K562 (cell line): Measurements from ENCODE around the gene SERPINA9. TPM values are rescaled to one million over a fixed set of nuclear protein-coding genes. Genes with fewer than 3 reads are reported as not detected.

ENCODE experiments used
- ATAC-seq: fragments of 200-7000 bp; cut with Tn5 transposase; 3 replicates; pipeline ENCODE4 v1.9.1; 2020; ENCODE audit warnings: moderate library complexity
- BruUV-seq: library from RNA; stranded (reverse); fragments of 400-500 nt; replicated peaks from 2 replicates; lab custom pipeline; 2021; lab: Mats Ljungman, UMichigan
- CTCF ChIA-PET: fragments of 300-600 bp; formaldehyde crosslinking; extraction: SDS; loops from one replicate; lab custom pipeline; 2021; ENCODE audit warnings: low intra/inter-chr PET ratio; lab: Yijun Ruan, JAX
- POLR2A ChIA-PET: fragments of 300-600, 350-650 bp; sonication (Branson Sonifier 250); formaldehyde crosslinking; extraction: SDS; loops from one replicate; lab custom pipeline; 2021; ENCODE audit warnings: antibody characterized with exemption, inconsistent platforms; lab: Yijun Ruan, JAX
- DNase-seq, 4 experiments: peaks; one replicate each; pipeline versions ENCODE4 v3.0.0 to v3.0.0-alpha.2; 2011 to 2018; ENCODE audit warnings: low spot score in 3 of 4, mixed read lengths in 3 of 4; ENCODE audit errors: extremely low read depth in 1 of 4
- FAIRE-seq: peaks from 2 replicates; lab custom pipeline; 2011; peaks lifted over from hg19 to GRCh38; lab: Jason Lieb, UNC
- H2AFZ ChIP-seq: 2 replicates; pipeline ENCODE4 v1.6.0; 2011; ENCODE audit warnings: low read depth, low read length, control low read depth, inconsistent platforms
- H3K27ac ChIP-seq: fragments of 200-600 bp; 3 replicates; pipeline ENCODE4 v1.8.0; 2011; ENCODE audit warnings: low read depth, mild to moderate bottlenecking, control low read depth, inconsistent platforms, low read length, moderate library complexity, mixed read lengths; ENCODE audit errors: extremely low read depth
- H3K27me3 ChIP-seq, 2 experiments: fragments of 300-600 bp in 1 of 2; 2 replicates in 1 of 2; 3 replicates in 1 of 2; pipeline versions ENCODE4 v1.6.0 to v1.8.0; 2011; ENCODE audit warnings: inconsistent platforms in 2 of 2, low read length in 2 of 2, mild to moderate bottlenecking in 1 of 2, mixed read lengths in 1 of 2, moderate library complexity in 1 of 2; ENCODE audit not compliant: control insufficient read depth in 2 of 2, insufficient read depth in 2 of 2
- H3K36me3 ChIP-seq: fragments of 300-600 bp; 3 replicates; pipeline ENCODE4 v1.8.0; 2011; ENCODE audit warnings: mild to moderate bottlenecking, low read length, inconsistent platforms; ENCODE audit not compliant: control insufficient read depth, insufficient read depth
- H3K4me1 ChIP-seq, 2 experiments: fragments of 200-600 bp in 1 of 2; replicated peaks in 1 of 2; 2 replicates in 1 of 2; 3 replicates in 1 of 2; pipeline versions ENCODE4 v1.5.1 to v1.8.0; 2011; ENCODE audit warnings: inconsistent platforms in 2 of 2, low read length in 2 of 2, mild to moderate bottlenecking in 1 of 2, mixed read lengths in 1 of 2, moderate library complexity in 1 of 2; ENCODE audit not compliant: control insufficient read depth in 2 of 2, insufficient read depth in 2 of 2
- H3K4me2 ChIP-seq: 2 replicates; pipeline ENCODE4 v1.6.1; 2011; ENCODE audit warnings: low read length, control low read depth, inconsistent platforms, mixed read lengths; ENCODE audit not compliant: insufficient read depth
- H3K4me3 ChIP-seq: fragments of 200-600 bp; sonication (generic), shearing (Covaris generic); 2 replicates; pipeline ENCODE4 v1.5.1; 2016; ENCODE audit warnings: control low read depth, inconsistent platforms
- H3K79me2 ChIP-seq: fragments of 200-600 bp; 3 replicates; pipeline ENCODE4 v1.8.0; 2011; ENCODE audit warnings: low read length, inconsistent platforms; ENCODE audit not compliant: control insufficient read depth, insufficient read depth
- H3K9ac ChIP-seq, 2 experiments: 2 replicates each; pipeline versions ENCODE4 v1.6.0 to v1.6.1; 2011; ENCODE audit warnings: low read depth in 2 of 2, low read length in 2 of 2, control low read depth in 1 of 2, inconsistent platforms in 1 of 2, mild to moderate bottlenecking in 1 of 2, mixed read lengths in 1 of 2; ENCODE audit not compliant: insufficient read depth in 1 of 2
- H3K9me1 ChIP-seq: one replicate; pipeline ENCODE4 v1.6.0; 2011; ENCODE audit warnings: inconsistent platforms, mild to moderate bottlenecking, low read length, moderate library complexity; ENCODE audit not compliant: control insufficient read depth, insufficient read depth
- H3K9me3 ChIP-seq: replicated peaks from 2 replicates; pipeline ENCODE4 v1.5.1; 2011; ENCODE audit warnings: low read depth, low read length, inconsistent platforms; ENCODE audit not compliant: control insufficient read depth, insufficient read depth
- H4K20me1 ChIP-seq: replicated peaks from 2 replicates; pipeline ENCODE4 v1.6.1; 2011; ENCODE audit warnings: low read length, inconsistent platforms, mixed read lengths; ENCODE audit not compliant: control insufficient read depth, insufficient read depth
- DDX20 ChIP-seq: fragments of 450-650 bp; IDR thresholded peaks from 2 replicates; pipeline ENCODE4 v1.6.1; 2016; ENCODE audit warnings: missing genetic modification characterization, low read depth, mild to moderate bottlenecking, missing compliant biosample characterization, moderate library complexity
- DPF2 ChIP-seq: fragments of 450-650 bp; IDR thresholded peaks from 2 replicates; pipeline ENCODE4 v1.6.1; 2016
- EP300 ChIP-seq: IDR thresholded peaks from 2 replicates; pipeline ENCODE4 v1.6.1; 2012; ENCODE audit warnings: low read length, improper control_type of control experiment
- EZH2 ChIP-seq: IDR thresholded peaks from 2 replicates; pipeline ENCODE4 v1.6.1; 2012; ENCODE audit warnings: low read depth, mild to moderate bottlenecking, inconsistent platforms, low read length, borderline replicate concordance
- HOXB6 ChIP-seq: fragments of 250-450 bp; sonication (Bioruptor Pico); IDR thresholded peaks from 2 replicates; pipeline ENCODE4 v1.5.1; 2022; ENCODE audit warnings: mild to moderate bottlenecking, borderline replicate concordance
- JUN ChIP-seq, 2 experiments: sonication (generic) in 1 of 2; formaldehyde crosslinking in 1 of 2; IDR thresholded peaks; 2 replicates each; pipeline versions ENCODE4 v1.6.1 to v1.8.0; 2012 to 2022; ENCODE audit warnings: borderline replicate concordance in 2 of 2, mild to moderate bottlenecking in 2 of 2, improper control_type of control experiment in 1 of 2, low read depth in 1 of 2, low read length in 1 of 2, missing genetic modification reagents in 1 of 2
- MAZ ChIP-seq, 2 experiments: fragments of 450-650 bp in 1 of 2; sonication (generic) in 1 of 2; formaldehyde crosslinking; IDR thresholded peaks in 1 of 2; conservative IDR thresholded peaks in 1 of 2; 2 replicates each; pipeline versions ENCODE4 v1.4.0 to v1.5.0; 2020; ENCODE audit warnings: mild to moderate bottlenecking in 1 of 2, missing genetic modification reagents in 1 of 2
- MCM2 ChIP-seq: fragments of 450-650 bp; IDR thresholded peaks from 2 replicates; pipeline ENCODE4 v1.6.1; 2017; ENCODE audit warnings: low read depth, mild to moderate bottlenecking
- MIER1 ChIP-seq: fragments of 450-650 bp; IDR thresholded peaks from 2 replicates; pipeline ENCODE4 v1.6.1; 2016; ENCODE audit warnings: antibody characterized with exemption, mild to moderate bottlenecking, low read depth
- NR2F6 ChIP-seq: fragments of 450-650 bp; formaldehyde crosslinking; IDR thresholded peaks from 2 replicates; pipeline ENCODE4 v1.4.0; 2020; ENCODE audit warnings: mild to moderate bottlenecking
- ZNF224 ChIP-seq: sonication (generic); formaldehyde crosslinking; IDR thresholded peaks from 2 replicates; pipeline ENCODE4 v1.8.0; 2022; ENCODE audit warnings: mild to moderate bottlenecking, missing genetic modification reagents
- ZNF584 ChIP-seq: fragments of 200-800 bp; sonication (Bioruptor generic); IDR thresholded peaks from 2 replicates; pipeline ENCODE4 v1.6.1; 2016; ENCODE audit warnings: low read depth, mild to moderate bottlenecking, missing genetic modification characterization, missing compliant biosample characterization
- ZNF785 ChIP-seq: fragments of 250-450 bp; sonication (Bioruptor Pico); IDR thresholded peaks from 2 replicates; pipeline ENCODE4 v1.4.0; 2020; ENCODE audit warnings: mild to moderate bottlenecking
- WGBS: fragments of 100-300 bp; shearing (Covaris generic); methylation state at CpG from one replicate; pipeline ENCODE4 v1.1.6; 2016; ENCODE audit warnings: low coverage, mixed read lengths; ENCODE audit not compliant: insufficient coverage; ENCODE audit errors: missing lambda C conversion rate; 5-methylcytosine and 5-hydroxymethylcytosine counted together
- in situ Hi-C: fragments of 300-500 bp; cut with MboI; formaldehyde crosslinking; loops from 4 replicates; pipeline ENCODE4 v1.15.0; 2018; ENCODE audit warnings: inconsistent platforms, mixed read lengths
- intact Hi-C: fragments of 100-400 bp; cut with micrococcal nuclease; formaldehyde crosslinking; loops from 2 replicates; pipeline ENCODE4 v1.14.2; 2022
- polyA plus RNA-seq, 8 experiments: library from polyadenylated mRNA; depleted of rRNA in 4 of 8; stranded (reverse) in 5 of 8; unstranded in 3 of 8; fragments of >200 nt; fragmentation: Nextera tagmentation in 2 of 8; fragmentation: Illumina TruSeq in 1 of 8; extraction: Ambion mirVana in 2 of 8; extraction: Trizol in 1 of 8; gene quantifications; 2 replicates each; pipeline versions ENCODE4 v1.2.1 to v1.2.3, GENCODE V29; 2011 to 2014; ENCODE audit warnings: inconsistent platforms in 1 of 8, missing spikeins in 1 of 8
- total RNA-seq, 7 experiments: library from RNA; depleted of rRNA in 6 of 7; stranded (reverse); fragments of >200 nt in 6 of 7; fragmentation: Illumina TruSeq in 2 of 7; extraction: Trizol in 2 of 7; gene quantifications; 2 replicates each; pipeline versions ENCODE4 v1.2.1 to v1.2.3, GENCODE V29; 2011 to 2021; ENCODE audit warnings: low replicate concordance in 1 of 7
- TF ChIP-seq, protein P1 (sequence below): fragments of 450-650 bp; IDR thresholded peaks from 2 replicates; pipeline ENCODE4 v1.6.1; 2016; ENCODE audit warnings: mild to moderate bottlenecking
- TF ChIP-seq, protein P2 (sequence below): fragments of 250-450 bp; sonication (Bioruptor Pico); IDR thresholded peaks from 2 replicates; pipeline ENCODE4 v1.8.0; 2022; ENCODE audit warnings: inconsistent platforms
- TF ChIP-seq, protein P3 (sequence below): conservative IDR thresholded peaks from 2 replicates; pipeline ENCODE4 v1.6.1; 2011; ENCODE audit warnings: low read depth, mild to moderate bottlenecking, low read length; ENCODE audit not compliant: control insufficient read depth
- TF ChIP-seq, protein P4 (sequence below): sonication (generic); formaldehyde crosslinking; IDR thresholded peaks from 2 replicates; pipeline ENCODE4 v1.8.0; 2023; ENCODE audit warnings: mild to moderate bottlenecking, missing genetic modification reagents

The SERPINA9 gene
- total and polyA plus RNA-seq, 9 of the 15 experiments (the other 6 are each of a cell fraction or from before 2014, with no cell fraction given): not detected

DNA sequence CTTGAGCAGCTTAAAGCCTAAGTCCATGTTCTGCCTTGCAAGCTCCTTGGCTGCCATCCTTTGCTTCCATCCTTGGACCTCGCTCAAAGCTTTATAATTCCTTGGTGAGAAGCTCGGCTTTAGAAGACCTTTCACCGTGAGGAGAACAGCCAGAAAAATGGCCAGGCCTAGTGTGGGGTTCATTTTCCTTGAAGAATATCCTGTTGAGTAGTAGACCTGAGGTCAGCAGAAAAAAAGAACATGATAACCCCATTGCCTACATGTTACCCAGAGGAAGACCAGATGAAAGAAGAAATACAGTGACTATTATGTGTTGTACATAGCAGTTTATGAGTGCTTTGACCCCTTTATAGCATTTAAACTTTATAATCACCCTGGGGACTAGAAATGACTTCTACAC lies 22.2 kb upstream of the SERPINA9 start:
- no peaks in the 10 kb centered on the region; the same call in 1 of the 2 replicates for H4K20me1 ChIP-seq
- FAIRE-seq (no peak), ATAC-seq (no peak), DNase-seq (no peak)
- in situ Hi-C loops (no loop called here), intact Hi-C loops (no loop called here)
- no peaks in the 10 kb centered on the region for H3K9me3 ChIP-seq
- ChIA-PET CTCF (no interaction called here), POLR2A (no interaction called here)
- no peak overlapping the region for H3K4me2 ChIP-seq
- no peaks in the 10 kb centered on the region for H3K36me3 ChIP-seq
- H3K79me2 ChIP-seq: no peaks in the 10 kb centered on the region
- 0% methylated on average over 2 of the region's 3 CpGs for WGBS
- H3K4me1 ChIP-seq: no peaks in the 10 kb centered on the region
- H2AFZ ChIP-seq: no peak overlapping the region
- H3K9me1 ChIP-seq: no peaks in the 10 kb centered on the region
- H3K27me3 ChIP-seq: no peaks in the 10 kb centered on the region
- no TSS peak for BruUV-seq
- H3K9ac ChIP-seq: no peak overlapping the region
- no peak overlapping the region for H3K27ac ChIP-seq
- H3K4me3 ChIP-seq: no peak overlapping the region
- TF ChIP-seq, protein P1, sequence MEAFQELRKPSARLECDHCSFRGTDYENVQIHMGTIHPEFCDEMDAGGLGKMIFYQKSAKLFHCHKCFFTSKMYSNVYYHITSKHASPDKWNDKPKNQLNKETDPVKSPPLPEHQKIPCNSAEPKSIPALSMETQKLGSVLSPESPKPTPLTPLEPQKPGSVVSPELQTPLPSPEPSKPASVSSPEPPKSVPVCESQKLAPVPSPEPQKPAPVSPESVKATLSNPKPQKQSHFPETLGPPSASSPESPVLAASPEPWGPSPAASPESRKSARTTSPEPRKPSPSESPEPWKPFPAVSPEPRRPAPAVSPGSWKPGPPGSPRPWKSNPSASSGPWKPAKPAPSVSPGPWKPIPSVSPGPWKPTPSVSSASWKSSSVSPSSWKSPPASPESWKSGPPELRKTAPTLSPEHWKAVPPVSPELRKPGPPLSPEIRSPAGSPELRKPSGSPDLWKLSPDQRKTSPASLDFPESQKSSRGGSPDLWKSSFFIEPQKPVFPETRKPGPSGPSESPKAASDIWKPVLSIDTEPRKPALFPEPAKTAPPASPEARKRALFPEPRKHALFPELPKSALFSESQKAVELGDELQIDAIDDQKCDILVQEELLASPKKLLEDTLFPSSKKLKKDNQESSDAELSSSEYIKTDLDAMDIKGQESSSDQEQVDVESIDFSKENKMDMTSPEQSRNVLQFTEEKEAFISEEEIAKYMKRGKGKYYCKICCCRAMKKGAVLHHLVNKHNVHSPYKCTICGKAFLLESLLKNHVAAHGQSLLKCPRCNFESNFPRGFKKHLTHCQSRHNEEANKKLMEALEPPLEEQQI: no peak
- TF ChIP-seq, protein P2, sequence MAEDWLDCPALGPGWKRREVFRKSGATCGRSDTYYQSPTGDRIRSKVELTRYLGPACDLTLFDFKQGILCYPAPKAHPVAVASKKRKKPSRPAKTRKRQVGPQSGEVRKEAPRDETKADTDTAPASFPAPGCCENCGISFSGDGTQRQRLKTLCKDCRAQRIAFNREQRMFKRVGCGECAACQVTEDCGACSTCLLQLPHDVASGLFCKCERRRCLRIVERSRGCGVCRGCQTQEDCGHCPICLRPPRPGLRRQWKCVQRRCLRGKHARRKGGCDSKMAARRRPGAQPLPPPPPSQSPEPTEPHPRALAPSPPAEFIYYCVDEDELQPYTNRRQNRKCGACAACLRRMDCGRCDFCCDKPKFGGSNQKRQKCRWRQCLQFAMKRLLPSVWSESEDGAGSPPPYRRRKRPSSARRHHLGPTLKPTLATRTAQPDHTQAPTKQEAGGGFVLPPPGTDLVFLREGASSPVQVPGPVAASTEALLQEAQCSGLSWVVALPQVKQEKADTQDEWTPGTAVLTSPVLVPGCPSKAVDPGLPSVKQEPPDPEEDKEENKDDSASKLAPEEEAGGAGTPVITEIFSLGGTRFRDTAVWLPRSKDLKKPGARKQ (CRISPR knock-in tag): no peak
- no peak for TF ChIP-seq ZNF785 (CRISPR knock-in tag)
- TF ChIP-seq MAZ (CRISPR knock-in tag; conservative IDR thresholded peaks at IDR 0.05 in 1 of 2, IDR thresholded peaks at IDR 0.05 in 1 of 2): no peak
- no peak for TF ChIP-seq EP300
- TF ChIP-seq MCM2: no peak
- TF ChIP-seq, protein P3, sequence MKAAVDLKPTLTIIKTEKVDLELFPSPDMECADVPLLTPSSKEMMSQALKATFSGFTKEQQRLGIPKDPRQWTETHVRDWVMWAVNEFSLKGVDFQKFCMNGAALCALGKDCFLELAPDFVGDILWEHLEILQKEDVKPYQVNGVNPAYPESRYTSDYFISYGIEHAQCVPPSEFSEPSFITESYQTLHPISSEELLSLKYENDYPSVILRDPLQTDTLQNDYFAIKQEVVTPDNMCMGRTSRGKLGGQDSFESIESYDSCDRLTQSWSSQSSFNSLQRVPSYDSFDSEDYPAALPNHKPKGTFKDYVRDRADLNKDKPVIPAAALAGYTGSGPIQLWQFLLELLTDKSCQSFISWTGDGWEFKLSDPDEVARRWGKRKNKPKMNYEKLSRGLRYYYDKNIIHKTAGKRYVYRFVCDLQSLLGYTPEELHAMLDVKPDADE: no peak
- TF ChIP-seq JUN (IDR thresholded peaks at IDR 0.05; ENCODE audit: borderline replicate concordance, low read depth, low read length): no peak
- no peak for TF ChIP-seq JUN (CRISPR knock-in tag; IDR thresholded peaks at IDR 0.05; ENCODE audit: borderline replicate concordance)
- TF ChIP-seq MIER1: no peak
- TF ChIP-seq DPF2: no peak
- no peak for TF ChIP-seq EZH2
- no peak for TF ChIP-seq HOXB6 (CRISPR knock-in tag)
- no peak for TF ChIP-seq DDX20 (tag)
- TF ChIP-seq ZNF584 (CRISPR knock-in tag): no peak
- no peak for TF ChIP-seq NR2F6 (CRISPR knock-in tag)
- TF ChIP-seq, protein P4, sequence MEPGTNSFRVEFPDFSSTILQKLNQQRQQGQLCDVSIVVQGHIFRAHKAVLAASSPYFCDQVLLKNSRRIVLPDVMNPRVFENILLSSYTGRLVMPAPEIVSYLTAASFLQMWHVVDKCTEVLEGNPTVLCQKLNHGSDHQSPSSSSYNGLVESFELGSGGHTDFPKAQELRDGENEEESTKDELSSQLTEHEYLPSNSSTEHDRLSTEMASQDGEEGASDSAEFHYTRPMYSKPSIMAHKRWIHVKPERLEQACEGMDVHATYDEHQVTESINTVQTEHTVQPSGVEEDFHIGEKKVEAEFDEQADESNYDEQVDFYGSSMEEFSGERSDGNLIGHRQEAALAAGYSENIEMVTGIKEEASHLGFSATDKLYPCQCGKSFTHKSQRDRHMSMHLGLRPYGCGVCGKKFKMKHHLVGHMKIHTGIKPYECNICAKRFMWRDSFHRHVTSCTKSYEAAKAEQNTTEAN: no peak
- no peak for TF ChIP-seq ZNF224 (CRISPR knock-in tag)
